IPS-11a (cell line): ENCODE measurements around the gene CAMK1D.

ENCODE experiments used
- H3K4me3 ChIP-seq: one replicate; pipeline ENCODE4 v1.5.1; 2013; ENCODE audit warnings: low read depth, low read length, control low read depth

The CAMK1D gene

GRCh38 chr10:12459762-12460161, 110.4 kb downstream of the CAMK1D start:
- no peak overlapping the region for H3K4me3 ChIP-seq

GRCh38 chr10:12463459-12463838, 114.1 kb downstream of the CAMK1D start:
- H3K4me3 ChIP-seq = no peak overlapping the region

GRCh38 chr10:12465385-12466136, 116.2 kb downstream of the CAMK1D start:
- H3K4me3 ChIP-seq = no peak overlapping the region

GRCh38 chr10:12466704-12467305, 117.5 kb downstream of the CAMK1D start:
- H3K4me3 ChIP-seq = no peak overlapping the region

GRCh38 chr10:12469345-12469744, 120.0 kb downstream of the CAMK1D start:
- H3K4me3 ChIP-seq = no peak overlapping the region

- no peak overlapping the region for H3K4me3 ChIP-seq
Observed at GRCh38 chr10:12470719-12471118, 121.4 kb downstream of the CAMK1D start.

GRCh38 chr10:12471135-12471534, 121.8 kb downstream of the CAMK1D start:
- no peak overlapping the region for H3K4me3 ChIP-seq

GRCh38 chr10:12473491-12473890, 124.1 kb downstream of the CAMK1D start:
- H3K4me3 ChIP-seq = no peak overlapping the region

GRCh38 chr10:12474727-12475412, 125.5 kb downstream of the CAMK1D start:
- H3K4me3 ChIP-seq = no peak overlapping the region

GRCh38 chr10:12476656-12477055, 127.3 kb downstream of the CAMK1D start:
- no peak overlapping the region for H3K4me3 ChIP-seq

- H3K4me3 ChIP-seq = no peak overlapping the region
Observed at GRCh38 chr10:12479437-12479844, 130.1 kb downstream of the CAMK1D start.

GRCh38 chr10:12479924-12480323, 130.6 kb downstream of the CAMK1D start:
- H3K4me3 ChIP-seq = no peak overlapping the region

- H3K4me3 ChIP-seq = no peak overlapping the region
Observed at GRCh38 chr10:12480440-12480839, 131.1 kb downstream of the CAMK1D start.

- no peak overlapping the region for H3K4me3 ChIP-seq
Observed at GRCh38 chr10:12481924-12482323, 132.6 kb downstream of the CAMK1D start.

- H3K4me3 ChIP-seq = no peak overlapping the region
Observed at GRCh38 chr10:12482587-12482986, 133.2 kb downstream of the CAMK1D start.

GRCh38 chr10:12484002-12484918, 134.9 kb downstream of the CAMK1D start:
- no peak overlapping the region for H3K4me3 ChIP-seq

GRCh38 chr10:12484941-12485805, 135.8 kb downstream of the CAMK1D start:
- H3K4me3 ChIP-seq = no peak overlapping the region

GRCh38 chr10:12487366-12487765, 138.0 kb downstream of the CAMK1D start:
- no peak overlapping the region for H3K4me3 ChIP-seq

GRCh38 chr10:12488626-12489025, 139.3 kb downstream of the CAMK1D start:
- no peak overlapping the region for H3K4me3 ChIP-seq

- H3K4me3 ChIP-seq = no peak overlapping the region
Observed at GRCh38 chr10:12489357-12489756, 140.0 kb downstream of the CAMK1D start.
